ENCODE results near the gene STK39.

Gene STK39

DNA sequence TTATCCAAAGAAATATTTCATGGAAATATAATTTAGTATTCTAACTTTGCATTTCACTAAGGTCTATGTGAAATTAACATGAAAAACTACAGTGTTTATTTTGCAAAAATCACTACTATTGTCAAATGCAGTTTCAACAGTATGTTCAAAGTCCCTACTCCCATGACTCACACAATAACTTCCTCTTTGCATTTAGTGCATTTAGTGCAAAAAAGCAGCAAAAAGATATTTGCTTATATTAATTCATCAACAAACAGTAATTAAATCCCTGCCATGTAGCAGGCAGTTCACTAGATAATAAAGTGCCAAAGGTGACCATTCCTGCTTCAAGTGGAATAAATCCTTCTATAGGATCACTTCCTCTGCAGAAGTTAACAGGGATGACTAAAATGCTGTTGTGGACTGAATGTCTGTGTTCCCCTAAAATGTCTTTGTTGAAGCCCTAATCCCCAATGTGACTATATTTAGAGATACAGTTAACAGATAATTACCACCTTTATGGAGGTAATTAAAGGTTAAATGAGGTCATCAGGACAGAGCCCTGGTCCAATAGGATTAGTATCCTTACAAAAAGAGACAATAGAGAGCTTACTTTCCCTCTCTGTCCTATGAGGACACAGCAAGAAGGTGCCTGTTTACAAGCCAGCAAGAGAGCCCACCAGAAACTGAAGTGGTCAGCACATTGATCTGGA lies 61.7 kb downstream of the STK39 start:
- in situ Hi-C loops (cut with MboI; ENCODE audit: low sequenced_read_pairs), result no loop called here

DNA sequence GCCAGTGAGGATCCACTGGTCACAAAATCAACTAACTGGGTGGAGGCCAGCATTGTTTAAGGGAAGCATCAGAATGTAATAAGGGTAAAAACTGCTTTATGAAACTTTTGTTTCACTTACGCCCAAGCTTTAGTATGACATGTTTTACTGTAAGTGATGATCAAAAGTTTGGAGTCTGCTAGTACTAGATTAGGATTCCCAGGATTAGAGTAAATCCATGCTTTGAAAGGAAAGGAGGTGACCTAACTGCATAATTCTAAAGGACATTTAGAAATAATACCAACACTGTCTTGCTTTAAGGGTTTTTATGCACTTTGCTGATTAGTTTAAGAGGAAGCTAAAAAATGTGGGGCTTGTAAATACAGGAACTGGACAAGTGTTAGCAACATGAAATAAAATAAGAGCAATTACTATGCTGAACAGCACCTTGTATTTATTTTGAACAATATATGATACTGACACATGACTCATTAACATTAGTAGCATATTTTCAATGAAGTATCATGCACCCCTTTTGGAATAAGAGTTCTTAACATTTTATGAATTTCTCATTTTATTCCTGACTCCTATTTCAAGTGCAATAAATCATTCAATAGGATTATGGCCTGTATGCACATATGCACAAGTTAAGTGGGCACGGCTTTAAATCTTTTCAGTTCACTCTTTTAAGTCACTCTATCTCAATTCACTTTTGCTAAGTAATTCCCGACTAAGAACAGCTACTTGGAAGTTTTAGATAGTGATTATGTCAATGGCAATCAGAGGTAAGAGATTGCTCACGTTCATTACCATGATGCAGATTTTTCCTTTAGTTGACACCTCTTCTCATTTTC lies 62.5 kb downstream of the STK39 start:
- in situ Hi-C loops (cut with MboI; ENCODE audit: low sequenced_read_pairs), result no loop called here

DNA sequence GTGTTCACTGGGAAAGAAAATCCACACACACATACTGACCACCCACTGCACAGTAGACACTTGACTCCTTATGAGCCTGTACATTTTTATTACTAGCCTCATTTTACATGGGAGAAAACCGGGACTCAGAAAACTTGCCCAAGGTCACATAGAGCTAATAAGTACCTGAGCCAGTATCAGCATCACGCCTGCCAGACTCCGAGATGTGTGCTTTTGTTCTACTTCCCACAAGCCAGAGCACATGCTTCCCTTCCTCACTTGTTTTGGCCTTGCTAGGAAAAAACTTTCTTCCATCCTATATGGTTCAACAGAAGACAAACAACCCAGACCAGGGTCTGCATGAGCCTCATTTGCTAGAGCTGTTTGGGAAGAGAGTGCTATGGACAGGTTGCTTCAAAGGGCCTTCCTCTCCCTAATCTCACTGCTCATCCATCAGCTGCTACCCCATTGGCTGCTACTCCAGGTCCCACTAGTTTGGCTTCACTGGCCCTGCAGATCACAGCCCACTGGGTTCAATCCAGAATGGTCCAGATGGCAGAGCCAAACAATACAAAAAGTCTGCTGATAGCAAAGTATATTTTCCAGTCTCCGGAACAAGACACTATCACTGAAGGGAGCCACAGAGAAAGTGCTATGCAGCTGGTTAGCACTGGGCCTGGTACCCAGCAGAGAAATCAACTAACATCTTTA lies 63.9 kb downstream of the STK39 start:
- in situ Hi-C loops (cut with MboI; ENCODE audit: low sequenced_read_pairs), result no loop called here

DNA sequence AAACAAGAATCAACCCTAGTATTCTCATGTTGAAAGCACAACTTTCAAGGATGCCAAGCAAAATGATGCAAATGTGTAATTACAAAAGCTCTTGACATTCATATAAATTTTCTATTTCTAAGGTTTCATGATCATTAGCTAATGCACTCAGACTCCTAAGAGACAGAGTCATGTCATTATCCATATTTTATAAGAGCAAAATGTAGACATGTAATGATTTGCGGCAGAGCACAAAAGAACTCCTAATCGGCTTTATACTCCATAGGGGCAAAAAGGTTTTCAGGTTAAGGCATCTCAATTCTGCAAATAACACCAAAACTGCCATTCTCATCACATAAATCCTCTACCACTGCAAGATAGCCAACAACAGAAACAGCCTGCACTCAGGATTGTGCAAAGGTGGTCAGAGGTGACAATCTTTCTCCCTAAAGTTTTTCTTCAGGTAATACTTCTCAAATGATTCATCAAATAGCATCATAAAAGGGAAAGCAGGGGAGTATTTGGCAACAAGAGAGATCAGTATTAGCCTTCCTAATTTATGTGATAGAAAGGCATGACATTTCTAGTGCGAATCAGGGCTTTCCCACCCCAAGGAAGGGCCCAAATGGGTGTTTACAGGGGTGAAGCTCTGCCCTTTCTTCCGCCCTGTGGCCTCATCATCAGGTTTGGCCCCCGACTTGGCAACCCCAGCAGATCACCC lies 64.7 kb downstream of the STK39 start:
- in situ Hi-C loops (cut with MboI; ENCODE audit: low sequenced_read_pairs), result no loop called here

DNA sequence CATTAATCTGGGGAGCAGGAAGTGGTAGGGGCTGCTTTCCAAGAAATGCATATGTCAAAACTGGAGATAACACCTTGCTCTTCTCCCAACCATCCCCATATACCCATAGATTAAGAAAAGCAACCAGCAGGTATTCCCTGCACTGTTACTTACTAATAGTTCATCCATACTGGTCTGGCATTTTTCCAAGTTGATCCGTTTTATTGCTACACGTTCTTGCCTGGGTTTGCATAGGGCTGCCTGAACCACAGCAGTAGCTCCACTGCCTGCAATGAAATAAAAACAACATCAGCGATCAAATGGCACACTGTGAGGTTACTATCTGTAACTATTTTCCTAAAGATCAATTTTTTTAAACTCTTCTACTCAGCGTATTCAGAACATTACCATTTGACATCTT lies 65.6 kb downstream of the STK39 start:
- in situ Hi-C loops (cut with MboI; ENCODE audit: low sequenced_read_pairs), result no loop called here

DNA sequence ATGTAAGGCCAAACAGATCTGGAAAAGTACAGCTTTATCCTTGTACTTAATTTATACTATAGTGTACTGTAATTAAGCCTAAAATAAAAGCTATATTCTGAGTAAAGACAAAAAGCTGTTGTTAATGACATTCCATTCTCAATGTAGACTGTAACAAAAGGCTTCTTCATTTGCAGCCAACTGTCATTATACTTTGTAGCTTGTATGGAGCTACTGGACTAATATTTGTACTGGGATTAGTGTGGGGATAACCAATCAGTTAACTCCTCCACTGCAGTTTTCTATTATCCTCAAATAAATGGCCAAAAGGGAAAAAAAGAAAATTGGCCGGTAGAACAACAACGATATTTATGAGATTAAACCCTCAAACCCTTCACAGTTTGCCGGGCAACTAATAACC lies 66.5 kb downstream of the STK39 start:
- in situ Hi-C loops (cut with MboI; ENCODE audit: low sequenced_read_pairs), result no loop called here

DNA sequence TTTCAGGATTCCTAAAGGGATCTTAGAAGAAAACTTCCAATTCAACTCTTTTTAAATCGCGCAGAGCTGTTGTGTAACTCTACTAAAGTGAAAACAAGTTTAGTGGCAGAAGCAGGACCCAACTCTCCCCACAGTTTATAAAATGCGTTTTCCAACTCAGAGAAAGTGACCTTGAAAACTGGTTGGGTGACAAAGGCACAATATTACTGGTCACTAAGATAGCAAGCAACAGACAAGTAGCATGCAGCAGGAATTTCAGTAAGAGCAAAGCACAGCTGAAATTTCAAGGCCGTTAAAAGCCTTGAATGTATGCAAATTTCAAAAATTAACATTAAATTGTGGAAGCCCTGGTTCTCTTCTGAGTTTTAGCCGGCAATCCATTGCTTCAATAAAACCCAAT lies 66.9 kb downstream of the STK39 start:
- in situ Hi-C loops (cut with MboI; ENCODE audit: low sequenced_read_pairs), result no loop called here

DNA sequence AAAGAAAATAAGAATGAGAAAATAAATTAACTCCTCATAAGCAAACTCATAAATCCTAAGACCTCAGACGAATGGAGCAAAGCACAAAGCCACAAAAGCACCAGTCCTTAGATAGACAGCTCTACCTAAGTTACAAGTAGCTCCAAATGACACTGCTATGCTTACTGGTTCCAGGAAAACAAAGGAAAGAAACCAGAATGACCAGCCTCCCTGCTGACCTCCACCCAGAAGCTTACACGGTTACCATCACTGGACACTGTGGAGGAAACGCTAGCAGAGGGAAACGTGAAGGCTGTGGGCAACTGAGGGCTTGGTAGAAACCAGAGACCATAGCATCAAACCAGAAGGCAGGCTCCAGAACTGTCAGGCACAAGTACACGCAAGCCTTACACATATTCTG lies 67.8 kb downstream of the STK39 start:
- in situ Hi-C loops (cut with MboI; ENCODE audit: low sequenced_read_pairs), result no loop called here

DNA sequence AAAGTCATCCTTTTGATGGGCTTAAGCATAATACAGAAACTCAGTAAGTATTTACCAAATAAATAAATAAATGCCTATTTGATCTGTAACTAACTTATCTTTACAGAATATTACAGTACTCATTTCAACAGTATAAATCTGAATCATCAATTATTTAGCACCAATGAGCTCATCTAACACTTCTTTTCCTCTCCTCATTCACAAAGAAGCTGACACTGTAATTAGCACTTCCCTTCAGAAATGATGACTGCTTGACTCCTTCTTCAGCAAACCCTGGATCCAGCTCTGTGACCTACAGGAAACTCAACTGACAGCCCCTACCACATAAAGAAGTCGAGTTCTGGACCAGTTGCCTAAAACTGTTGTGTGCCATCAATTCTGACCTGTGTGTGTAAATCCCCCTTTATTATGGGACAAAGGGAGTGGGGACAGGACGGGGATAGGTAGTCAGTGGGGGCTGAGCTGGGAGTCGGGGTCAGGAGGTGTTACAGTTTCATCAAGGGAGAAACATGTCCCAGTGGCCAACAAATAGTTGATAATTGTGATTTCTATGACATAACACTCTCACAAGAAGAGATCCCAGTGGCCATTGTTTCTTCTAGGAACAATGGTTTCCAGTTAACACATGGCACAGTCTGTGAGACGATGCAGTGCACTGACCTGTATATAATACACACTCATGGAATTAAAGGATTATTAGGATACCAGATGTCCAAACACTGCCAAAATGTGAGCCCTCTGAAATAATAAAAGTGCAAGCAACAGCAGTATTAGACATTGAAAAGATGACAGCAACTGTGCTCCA lies 68.7 kb downstream of the STK39 start:
- in situ Hi-C loops (cut with MboI; ENCODE audit: low sequenced_read_pairs), result no loop called here

DNA sequence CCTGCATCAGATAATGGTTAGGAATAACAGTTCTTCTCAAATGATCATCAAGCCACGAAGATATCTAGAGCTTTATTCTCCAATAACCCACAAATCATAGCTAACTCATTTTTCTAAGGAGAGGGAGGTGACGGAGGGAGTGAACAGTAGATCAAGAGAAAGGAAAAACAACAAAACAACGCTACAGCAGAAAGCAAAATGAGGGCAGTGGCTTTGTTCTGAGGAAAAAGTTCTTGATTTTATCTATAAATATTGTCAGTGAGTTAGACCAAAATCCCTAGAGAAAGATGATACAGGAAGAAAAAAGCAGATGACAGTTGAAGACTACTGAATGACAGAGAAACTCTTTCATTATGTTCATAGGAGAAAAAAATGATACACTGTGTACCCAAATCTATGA lies 71.0 kb downstream of the STK39 start:
- in situ Hi-C loops (cut with MboI; ENCODE audit: low sequenced_read_pairs), result no loop called here

DNA sequence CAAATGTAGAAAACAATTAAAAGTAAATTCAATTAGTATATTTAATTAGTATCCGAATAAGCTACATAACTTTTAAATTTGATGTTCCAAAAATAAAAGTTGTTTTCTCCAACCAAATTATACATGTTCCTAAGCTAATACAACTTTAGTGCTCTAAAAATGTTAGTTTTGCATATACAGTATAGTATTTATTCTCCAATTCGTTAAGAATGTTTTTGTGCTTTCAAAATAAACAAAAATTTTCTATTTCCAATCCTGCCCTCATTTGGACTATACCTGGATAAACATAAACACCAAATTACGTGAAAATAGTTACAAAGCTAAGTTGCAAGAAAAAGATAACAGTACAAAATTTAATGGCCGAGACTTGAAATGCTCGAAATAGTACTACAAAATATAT lies 71.9 kb downstream of the STK39 start:
- in situ Hi-C loops (cut with MboI; ENCODE audit: low sequenced_read_pairs), result no loop called here

DNA sequence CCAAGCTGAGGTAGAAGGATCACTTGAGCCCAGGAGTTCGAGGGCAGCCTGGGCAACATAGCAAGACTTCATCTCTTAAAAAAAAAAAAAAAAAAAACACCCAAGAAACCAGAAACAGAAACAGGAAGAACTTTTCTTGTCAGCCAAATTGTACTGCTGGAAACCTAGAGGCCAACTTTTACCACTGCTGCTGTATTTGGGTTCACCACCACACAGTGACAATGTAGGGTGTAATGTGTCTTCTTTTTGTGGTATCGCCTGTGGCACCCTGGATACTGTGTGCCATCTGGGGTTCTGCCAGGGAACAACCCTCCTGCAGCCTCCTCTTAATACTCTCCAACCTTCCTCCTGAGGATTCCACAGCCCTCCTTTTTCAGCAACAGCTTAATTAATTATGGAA lies 72.6 kb downstream of the STK39 start:
- in situ Hi-C loops (cut with MboI; ENCODE audit: low sequenced_read_pairs), result no loop called here

DNA sequence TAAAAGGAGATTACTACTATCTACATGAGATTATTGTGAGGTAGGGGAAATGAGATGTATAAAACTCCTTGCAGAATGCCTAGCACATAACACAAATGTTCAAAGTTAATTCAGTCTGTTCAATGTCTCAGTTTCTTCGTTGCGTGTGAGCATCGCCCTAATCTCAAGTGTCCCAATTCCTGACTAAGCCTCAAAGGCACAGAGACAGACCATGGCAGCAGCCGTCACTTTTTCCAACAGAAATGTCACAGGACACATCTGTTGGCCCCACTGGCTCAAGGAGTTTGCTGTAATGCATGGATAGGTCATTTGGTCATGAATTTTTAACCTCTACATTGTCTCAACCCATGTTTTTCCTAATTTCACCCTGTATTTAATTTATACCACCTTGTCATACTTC lies 75.3 kb downstream of the STK39 start:
- in situ Hi-C loops (cut with MboI; ENCODE audit: low sequenced_read_pairs), result no loop called here

DNA sequence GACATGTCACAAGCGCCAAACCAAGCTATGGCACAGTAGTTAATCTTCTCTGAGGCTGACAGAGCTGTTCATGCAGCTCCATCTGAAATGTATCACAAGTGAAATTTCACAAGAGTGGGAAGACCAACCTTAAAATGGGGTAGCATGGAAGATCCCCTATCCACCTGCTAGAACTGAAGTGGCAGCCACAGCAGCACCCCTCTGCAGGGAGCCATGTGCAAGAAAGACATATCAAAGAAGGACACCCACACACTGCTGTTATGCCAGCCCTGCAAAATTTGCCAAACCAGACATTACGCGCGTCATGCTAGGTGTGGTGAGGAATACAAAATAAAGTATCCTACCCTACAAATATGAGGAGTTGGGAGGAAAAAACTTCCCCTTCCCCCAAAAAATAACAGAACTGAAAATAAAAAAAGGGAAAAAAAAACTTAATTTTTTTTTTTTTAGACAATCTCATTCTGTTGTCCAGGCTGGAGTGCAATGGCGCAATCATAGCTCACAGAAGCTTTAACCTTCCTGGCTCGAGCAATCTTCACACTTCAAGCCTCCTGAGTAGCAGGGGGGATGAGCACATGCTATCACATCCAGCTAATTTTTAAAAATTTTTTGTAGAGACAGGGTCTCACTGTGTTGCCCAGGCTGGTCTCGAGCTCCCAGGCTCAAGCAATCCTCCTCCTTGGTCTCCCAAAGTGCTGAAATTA lies 76.2 kb downstream of the STK39 start:
- in situ Hi-C loops (cut with MboI; ENCODE audit: low sequenced_read_pairs), result no loop called here

DNA sequence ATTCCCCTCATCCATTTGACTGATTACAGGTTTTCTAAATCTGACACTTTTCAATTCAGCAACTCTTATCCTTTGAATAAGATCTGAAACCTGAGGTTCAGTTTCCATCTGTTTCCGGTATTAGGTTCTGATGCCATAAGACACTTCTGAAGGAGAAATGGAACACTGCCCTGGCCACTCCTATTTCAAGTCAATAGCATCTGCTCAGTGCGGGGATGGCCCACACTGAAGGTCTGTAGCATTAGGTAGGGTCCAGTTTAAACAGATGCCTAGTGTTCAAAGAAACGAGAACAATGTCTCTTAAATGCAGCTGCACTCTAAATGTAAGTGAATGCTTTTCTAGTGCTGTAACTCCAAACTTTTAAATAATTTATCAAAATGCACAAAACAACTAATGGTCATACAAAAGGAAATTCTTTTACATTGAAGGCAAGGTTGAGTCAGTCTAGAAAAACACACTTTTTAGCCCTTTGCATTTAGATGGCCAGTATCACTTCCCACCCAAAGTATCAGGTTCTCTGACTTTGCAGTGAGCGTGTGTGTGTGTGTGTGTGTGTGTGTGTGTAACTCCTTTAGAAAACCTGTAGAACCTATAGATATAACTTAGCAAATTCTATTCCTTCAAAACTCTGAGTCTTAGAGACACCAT lies 78.2 kb downstream of the STK39 start:
- in situ Hi-C loops (cut with MboI; ENCODE audit: low sequenced_read_pairs), result no loop called here

DNA sequence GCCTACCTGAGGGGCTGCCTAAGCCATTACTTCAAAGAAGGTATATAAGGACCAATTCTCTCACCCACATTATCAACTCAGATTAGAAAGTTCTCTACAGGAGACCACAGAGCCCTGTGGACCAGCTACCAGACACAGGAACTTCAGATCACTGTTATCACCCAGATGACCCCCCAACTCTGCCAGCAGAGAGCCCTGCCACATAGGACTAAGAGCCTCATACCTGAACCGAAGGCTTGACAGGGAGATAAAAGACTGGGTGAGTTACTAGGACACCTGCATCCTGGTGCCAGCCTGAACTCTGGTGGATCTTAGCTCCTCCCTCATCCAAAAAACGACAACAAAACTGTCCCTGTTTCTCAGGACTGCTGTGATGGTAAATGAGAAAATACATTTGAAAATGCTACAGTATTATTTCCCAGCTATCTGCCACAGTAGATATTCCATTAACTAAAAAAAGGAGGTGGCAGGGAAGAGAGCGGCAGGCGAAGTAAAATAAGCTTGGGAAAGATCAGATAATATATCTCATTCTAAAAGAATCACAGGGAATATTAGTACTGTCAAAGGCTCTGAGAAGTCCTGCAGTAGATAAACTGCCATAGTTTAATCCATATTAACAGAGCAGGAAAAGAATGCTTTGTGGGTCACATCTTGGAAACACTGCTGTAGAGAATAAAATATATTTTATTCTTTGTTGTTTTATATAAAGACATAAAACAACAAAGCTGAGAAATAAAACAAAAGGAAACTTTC lies 79.7 kb downstream of the STK39 start:
- in situ Hi-C loops (cut with MboI; ENCODE audit: low sequenced_read_pairs), result no loop called here

DNA sequence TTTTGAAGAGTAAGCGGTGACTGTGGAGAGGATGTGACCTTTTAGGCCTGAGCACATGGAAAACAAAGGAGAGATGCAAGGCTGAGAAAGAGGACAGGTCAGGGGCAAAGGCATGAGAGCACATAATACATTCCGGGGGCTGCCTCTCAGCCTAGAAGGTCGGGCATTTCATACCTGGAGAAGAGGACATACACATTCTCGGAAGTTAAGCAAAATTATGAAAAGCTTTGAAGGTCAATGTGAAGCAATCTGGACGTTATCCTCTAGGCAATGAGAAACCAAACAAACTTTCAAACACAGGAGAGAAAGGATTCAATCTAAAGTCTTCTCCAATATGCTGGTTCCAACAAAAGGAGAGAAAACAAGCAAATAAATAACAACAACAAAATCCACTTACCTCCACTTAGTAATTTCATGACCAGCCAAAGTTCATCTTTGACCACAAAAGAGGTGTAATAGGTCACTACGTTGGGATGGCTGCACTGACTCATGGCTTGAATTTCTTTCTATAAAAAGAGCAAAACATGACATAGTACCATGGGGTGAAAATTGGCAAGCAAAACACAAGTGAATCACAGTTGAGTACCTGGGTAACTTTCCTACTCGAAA lies 80.4 kb downstream of the STK39 start:
- in situ Hi-C loops (cut with MboI; ENCODE audit: low sequenced_read_pairs), result no loop called here
